GM23338 (cell line): ENCODE measurements around the gene CTNND2. TPM values are rescaled to one million over a fixed set of nuclear protein-coding genes. Genes with fewer than 3 reads are reported as not detected.

Experiments used
- ATAC-seq: fragments of 200-7000 bp; cut with Tn5 transposase; 3 replicates; pipeline ENCODE4 v1.9.1; 2020
- DNase-seq: peaks from one replicate; pipeline ENCODE4 v3.0.0-alpha.2; 2015; ENCODE audit warnings: low spot score
- H2AFZ ChIP-seq: fragments of 200-600 bp; sonication (generic); 2 replicates; pipeline ENCODE4 v1.8.0; 2016; ENCODE audit warnings: antibody characterized with exemption, mild to moderate bottlenecking, moderate library complexity
- H3F3A ChIP-seq: fragments of 200-600 bp; sonication (generic); replicated peaks from 2 replicates; pipeline ENCODE4 v1.8.0; 2017; ENCODE audit warnings: antibody characterized with exemption, mixed run types, low read depth
- H3K27ac ChIP-seq: fragments of 200-600 bp; sonication (generic); 2 replicates; pipeline ENCODE4 v1.6.1; 2016; ENCODE audit warnings: low read depth
- H3K27me3 ChIP-seq: fragments of 200-600 bp; sonication (generic); 2 replicates; pipeline ENCODE4 v1.8.0; 2016; ENCODE audit warnings: mild to moderate bottlenecking, mixed run types, moderate library complexity; ENCODE audit not compliant: insufficient read depth
- H3K36me3 ChIP-seq: fragments of 200-600 bp; sonication (generic); 2 replicates; pipeline ENCODE4 v1.8.0; 2016; ENCODE audit warnings: mild to moderate bottlenecking; ENCODE audit not compliant: insufficient read depth
- H3K4me1 ChIP-seq: fragments of 200-600 bp; sonication (generic); 2 replicates; pipeline ENCODE4 v1.8.0; 2016; ENCODE audit warnings: mild to moderate bottlenecking, moderate library complexity; ENCODE audit not compliant: insufficient read depth
- H3K4me2 ChIP-seq: fragments of 200-600 bp; sonication (generic); 2 replicates; pipeline ENCODE4 v1.7.1; 2017; ENCODE audit warnings: mixed run types
- H3K4me3 ChIP-seq: fragments of 200-600 bp; sonication (generic); 2 replicates; pipeline ENCODE4 v1.6.1; 2016; ENCODE audit warnings: mixed run types
- H3K79me2 ChIP-seq: fragments of 200-600 bp; sonication (generic); replicated peaks from 2 replicates; pipeline ENCODE4 v1.8.0; 2017; ENCODE audit warnings: mild to moderate bottlenecking; ENCODE audit not compliant: insufficient read depth
- H3K9me2 ChIP-seq: fragments of 200-600 bp; sonication (generic); 2 replicates; pipeline ENCODE4 v1.8.0; 2017; ENCODE audit not compliant: insufficient read depth
- H4K20me1 ChIP-seq: fragments of 200-600 bp; sonication (generic); replicated peaks from 2 replicates; pipeline ENCODE4 v1.8.0; 2017; ENCODE audit warnings: mild to moderate bottlenecking; ENCODE audit not compliant: insufficient read depth
- H3K27ac Mint-ChIP-seq: 2 replicates; pipeline ENCODE4 v1.8.0; 2020; ENCODE audit warnings: inconsistent platforms, mild to moderate bottlenecking, moderate library complexity, mixed read lengths
- H3K27me3 Mint-ChIP-seq: 3 replicates; pipeline ENCODE4 v1.8.0; 2022; ENCODE audit warnings: low read depth, mild to moderate bottlenecking, moderate library complexity, mixed read lengths, inconsistent platforms; ENCODE audit not compliant: insufficient read depth, poor library complexity
- H3K36me3 Mint-ChIP-seq: 3 replicates; pipeline ENCODE4 v1.8.0; 2021; ENCODE audit warnings: low read depth, mild to moderate bottlenecking, inconsistent platforms, moderate library complexity, mixed read lengths
- H3K4me1 Mint-ChIP-seq: 3 replicates; pipeline ENCODE4 v1.8.0; 2020; ENCODE audit warnings: mild to moderate bottlenecking, inconsistent platforms, mixed read lengths
- H3K4me3 Mint-ChIP-seq: 3 replicates; pipeline ENCODE4 v1.8.0; 2021; ENCODE audit warnings: moderate library complexity, mild to moderate bottlenecking, inconsistent platforms, mixed read lengths
- H3K9me3 Mint-ChIP-seq: 3 replicates; pipeline ENCODE4 v1.8.0; 2020; ENCODE audit warnings: moderate library complexity, mild to moderate bottlenecking, inconsistent platforms, mixed read lengths
- CREB1 ChIP-seq: fragments of 250-450 bp; sonication (Bioruptor Pico); IDR thresholded peaks from 2 replicates; pipeline ENCODE4 v1.5.0; 2020; ENCODE audit warnings: low read depth, mild to moderate bottlenecking, moderate library complexity
- CTCF ChIP-seq, 2 experiments: fragments of 200-600 bp in 1 of 2; sonication (generic) in 1 of 2; conservative IDR thresholded peaks; 2 replicates each; pipeline versions ENCODE4 v1.5.1 to v1.6.1; 2016 to 2017; ENCODE audit warnings: antibody characterized with exemption in 2 of 2, low read depth in 2 of 2, mild to moderate bottlenecking in 2 of 2, moderate library complexity in 1 of 2
- EZH2 ChIP-seq: fragments of 200-600 bp; sonication (generic); IDR thresholded peaks from one replicate; pipeline ENCODE4 v1.8.0; 2017; ENCODE audit warnings: antibody characterized with exemption, mild to moderate bottlenecking, low read depth; ENCODE audit not compliant: unreplicated experiment
- EZH2phosphoT487 ChIP-seq: fragments of 200-600 bp; sonication (generic); IDR thresholded peaks from one replicate; pipeline ENCODE4 v1.8.1; 2018; ENCODE audit warnings: antibody characterized with exemption; ENCODE audit not compliant: unreplicated experiment
- JUNB ChIP-seq: IDR thresholded peaks from one replicate; pipeline ENCODE4 v1.6.1; 2016; ENCODE audit warnings: antibody characterized with exemption; ENCODE audit not compliant: unreplicated experiment
- NANOG ChIP-seq: IDR thresholded peaks from 2 replicates; pipeline ENCODE4 v1.6.1; 2016; ENCODE audit warnings: antibody characterized with exemption, borderline replicate concordance
- POLR2AphosphoS5 ChIP-seq: IDR thresholded peaks from 2 replicates; pipeline ENCODE4 v1.6.1; 2016; ENCODE audit warnings: antibody characterized with exemption, low read depth
- STAT1 ChIP-seq: IDR thresholded peaks from one replicate; pipeline ENCODE4 v1.6.1; 2016; ENCODE audit warnings: antibody characterized with exemption; ENCODE audit not compliant: unreplicated experiment
- ZNF114 ChIP-seq: fragments of 250-450 bp; sonication (Bioruptor Pico); IDR thresholded peaks from 2 replicates; pipeline ENCODE4 v1.5.0; 2020; ENCODE audit warnings: mild to moderate bottlenecking, moderate library complexity
- ZNF331 ChIP-seq: fragments of 250-450 bp; sonication (Bioruptor Pico); IDR thresholded peaks from 2 replicates; pipeline ENCODE4 v1.5.0; 2020; ENCODE audit warnings: low read depth, mild to moderate bottlenecking, moderate library complexity
- polyA plus RNA-seq: library from polyadenylated mRNA; unstranded; fragments of >200 nt; fragmentation: Nextera tagmentation; extraction: Ambion mirVana; gene quantifications from 2 replicates; pipeline ENCODE4 v1.2.1, GENCODE V29; 2016
- total RNA-seq: library from RNA; depleted of rRNA; stranded (reverse); fragments of >200 nt; shearing (Covaris generic); gene quantifications from 2 replicates; pipeline ENCODE4 v1.2.3, GENCODE V29; 2014
- TF ChIP-seq, protein P1 (sequence below): fragments of 250-450 bp; sonication (Bioruptor Pico); IDR thresholded peaks from 2 replicates; pipeline ENCODE4 v1.5.0; 2020; ENCODE audit warnings: mild to moderate bottlenecking, moderate library complexity
- TF ChIP-seq, protein P2 (sequence below): IDR thresholded peaks from one replicate; pipeline ENCODE4 v1.6.1; 2018; ENCODE audit warnings: antibody characterized with exemption; ENCODE audit not compliant: unreplicated experiment
- TF ChIP-seq, protein P3 (sequence below): IDR thresholded peaks from 2 replicates; pipeline ENCODE4 v1.6.1; 2016; ENCODE audit warnings: antibody characterized with exemption

The CTNND2 gene
- total and polyA plus RNA-seq, 2 experiments from 2014 or later = 5.1 to 7.0 TPM

DNA sequence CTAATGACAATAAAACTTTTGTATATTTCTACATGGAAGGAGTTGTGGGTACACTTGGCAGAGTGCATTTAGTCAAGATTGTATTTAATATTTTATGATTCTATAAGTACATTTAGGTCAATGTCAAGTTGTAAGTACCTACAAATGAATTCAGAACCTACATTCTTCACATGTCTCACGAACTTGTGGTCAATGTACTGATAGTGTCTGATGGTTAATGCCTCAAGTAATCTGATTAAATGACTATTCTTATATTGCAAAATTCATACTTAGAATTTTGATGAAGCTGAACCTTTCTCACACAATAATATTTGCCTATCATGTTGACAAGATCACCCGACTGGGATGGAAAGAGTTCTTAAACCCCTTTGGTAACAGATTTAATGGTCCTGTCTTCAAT is 444.5 kb downstream of the CTNND2 start:
- Histone ChIP-seq H3K4me1 (no peaks in the 10 kb centered on the region), H3K27ac (no peak overlapping the region), H3K4me2 (no peak overlapping the region), H2AFZ (no peak overlapping the region), H3K4me3 (no peak overlapping the region), H3F3A (no peaks in the 10 kb centered on the region), H3K36me3 (no peaks in the 10 kb centered on the region), H4K20me1 (no peaks in the 10 kb centered on the region), H3K79me2 (no peaks in the 10 kb centered on the region), H3K27me3 (no peaks in the 10 kb centered on the region), H3K9me2 (0 out of 2 replicates have a peak, but pooled peaks cover 8% of the 10 kb centered on the region)
- Mint-ChIP-seq H3K9me3 (no peaks in the 10 kb centered on the region), H3K4me3 (no peak overlapping the region), H3K36me3 (no peaks in the 10 kb centered on the region), H3K27ac (no peak overlapping the region), H3K4me1 (peaks cover 7% of the 10 kb centered on the region; the same call in 2 of the 3 replicates), H3K27me3 (peaks cover 5% of the 10 kb centered on the region)
- ATAC-seq (no peak), DNase-seq (no peak)
- TF ChIP-seq POLR2AphosphoS5 = no peak
- TF ChIP-seq EZH2phosphoT487 = no peak
- TF ChIP-seq NANOG = no peak
- no peak for TF ChIP-seq STAT1
- no peak for TF ChIP-seq CREB1 (CRISPR knock-in tag)
- TF ChIP-seq CTCF (conservative IDR thresholded peaks at IDR 0.05; ENCODE audit: low read depth in 2 of 2) = no peak
- TF ChIP-seq, protein P1, sequence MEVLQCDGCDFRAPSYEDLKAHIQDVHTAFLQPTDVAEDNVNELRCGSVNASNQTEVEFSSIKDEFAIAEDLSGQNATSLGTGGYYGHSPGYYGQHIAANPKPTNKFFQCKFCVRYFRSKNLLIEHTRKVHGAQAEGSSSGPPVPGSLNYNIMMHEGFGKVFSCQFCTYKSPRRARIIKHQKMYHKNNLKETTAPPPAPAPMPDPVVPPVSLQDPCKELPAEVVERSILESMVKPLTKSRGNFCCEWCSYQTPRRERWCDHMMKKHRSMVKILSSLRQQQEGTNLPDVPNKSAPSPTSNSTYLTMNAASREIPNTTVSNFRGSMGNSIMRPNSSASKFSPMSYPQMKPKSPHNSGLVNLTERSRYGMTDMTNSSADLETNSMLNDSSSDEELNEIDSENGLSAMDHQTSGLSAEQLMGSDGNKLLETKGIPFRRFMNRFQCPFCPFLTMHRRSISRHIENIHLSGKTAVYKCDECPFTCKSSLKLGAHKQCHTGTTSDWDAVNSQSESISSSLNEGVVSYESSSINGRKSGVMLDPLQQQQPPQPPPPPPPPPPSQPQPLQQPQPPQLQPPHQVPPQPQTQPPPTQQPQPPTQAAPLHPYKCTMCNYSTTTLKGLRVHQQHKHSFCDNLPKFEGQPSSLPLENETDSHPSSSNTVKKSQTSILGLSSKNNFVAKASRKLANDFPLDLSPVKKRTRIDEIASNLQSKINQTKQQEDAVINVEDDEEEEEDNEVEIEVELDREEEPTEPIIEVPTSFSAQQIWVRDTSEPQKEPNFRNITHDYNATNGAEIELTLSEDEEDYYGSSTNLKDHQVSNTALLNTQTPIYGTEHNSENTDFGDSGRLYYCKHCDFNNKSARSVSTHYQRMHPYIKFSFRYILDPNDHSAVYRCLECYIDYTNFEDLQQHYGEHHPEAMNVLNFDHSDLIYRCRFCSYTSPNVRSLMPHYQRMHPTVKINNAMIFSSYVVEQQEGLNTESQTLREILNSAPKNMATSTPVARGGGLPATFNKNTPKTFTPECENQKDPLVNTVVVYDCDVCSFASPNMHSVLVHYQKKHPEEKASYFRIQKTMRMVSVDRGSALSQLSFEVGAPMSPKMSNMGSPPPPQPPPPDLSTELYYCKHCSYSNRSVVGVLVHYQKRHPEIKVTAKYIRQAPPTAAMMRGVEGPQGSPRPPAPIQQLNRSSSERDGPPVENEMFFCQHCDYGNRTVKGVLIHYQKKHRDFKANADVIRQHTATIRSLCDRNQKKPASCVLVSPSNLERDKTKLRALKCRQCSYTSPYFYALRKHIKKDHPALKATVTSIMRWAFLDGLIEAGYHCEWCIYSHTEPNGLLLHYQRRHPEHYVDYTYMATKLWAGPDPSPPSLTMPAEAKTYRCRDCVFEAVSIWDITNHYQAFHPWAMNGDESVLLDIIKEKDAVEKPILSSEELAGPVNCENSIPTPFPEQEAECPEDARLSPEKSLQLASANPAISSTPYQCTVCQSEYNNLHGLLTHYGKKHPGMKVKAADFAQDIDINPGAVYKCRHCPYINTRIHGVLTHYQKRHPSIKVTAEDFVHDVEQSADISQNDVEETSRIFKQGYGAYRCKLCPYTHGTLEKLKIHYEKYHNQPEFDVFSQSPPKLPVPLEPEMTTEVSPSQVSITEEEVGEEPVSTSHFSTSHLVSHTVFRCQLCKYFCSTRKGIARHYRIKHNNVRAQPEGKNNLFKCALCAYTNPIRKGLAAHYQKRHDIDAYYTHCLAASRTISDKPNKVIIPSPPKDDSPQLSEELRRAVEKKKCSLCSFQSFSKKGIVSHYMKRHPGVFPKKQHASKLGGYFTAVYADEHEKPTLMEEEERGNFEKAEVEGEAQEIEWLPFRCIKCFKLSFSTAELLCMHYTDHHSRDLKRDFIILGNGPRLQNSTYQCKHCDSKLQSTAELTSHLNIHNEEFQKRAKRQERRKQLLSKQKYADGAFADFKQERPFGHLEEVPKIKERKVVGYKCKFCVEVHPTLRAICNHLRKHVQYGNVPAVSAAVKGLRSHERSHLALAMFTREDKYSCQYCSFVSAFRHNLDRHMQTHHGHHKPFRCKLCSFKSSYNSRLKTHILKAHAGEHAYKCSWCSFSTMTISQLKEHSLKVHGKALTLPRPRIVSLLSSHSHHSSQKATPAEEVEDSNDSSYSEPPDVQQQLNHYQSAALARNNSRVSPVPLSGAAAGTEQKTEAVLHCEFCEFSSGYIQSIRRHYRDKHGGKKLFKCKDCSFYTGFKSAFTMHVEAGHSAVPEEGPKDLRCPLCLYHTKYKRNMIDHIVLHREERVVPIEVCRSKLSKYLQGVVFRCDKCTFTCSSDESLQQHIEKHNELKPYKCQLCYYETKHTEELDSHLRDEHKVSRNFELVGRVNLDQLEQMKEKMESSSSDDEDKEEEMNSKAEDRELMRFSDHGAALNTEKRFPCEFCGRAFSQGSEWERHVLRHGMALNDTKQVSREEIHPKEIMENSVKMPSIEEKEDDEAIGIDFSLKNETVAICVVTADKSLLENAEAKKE (CRISPR knock-in tag) = no peak
- TF ChIP-seq EZH2 = no peak
- no peak for TF ChIP-seq ZNF114
- no peak for TF ChIP-seq ZNF331 (CRISPR knock-in tag)
- TF ChIP-seq JUNB = no peak
- TF ChIP-seq, protein P2, sequence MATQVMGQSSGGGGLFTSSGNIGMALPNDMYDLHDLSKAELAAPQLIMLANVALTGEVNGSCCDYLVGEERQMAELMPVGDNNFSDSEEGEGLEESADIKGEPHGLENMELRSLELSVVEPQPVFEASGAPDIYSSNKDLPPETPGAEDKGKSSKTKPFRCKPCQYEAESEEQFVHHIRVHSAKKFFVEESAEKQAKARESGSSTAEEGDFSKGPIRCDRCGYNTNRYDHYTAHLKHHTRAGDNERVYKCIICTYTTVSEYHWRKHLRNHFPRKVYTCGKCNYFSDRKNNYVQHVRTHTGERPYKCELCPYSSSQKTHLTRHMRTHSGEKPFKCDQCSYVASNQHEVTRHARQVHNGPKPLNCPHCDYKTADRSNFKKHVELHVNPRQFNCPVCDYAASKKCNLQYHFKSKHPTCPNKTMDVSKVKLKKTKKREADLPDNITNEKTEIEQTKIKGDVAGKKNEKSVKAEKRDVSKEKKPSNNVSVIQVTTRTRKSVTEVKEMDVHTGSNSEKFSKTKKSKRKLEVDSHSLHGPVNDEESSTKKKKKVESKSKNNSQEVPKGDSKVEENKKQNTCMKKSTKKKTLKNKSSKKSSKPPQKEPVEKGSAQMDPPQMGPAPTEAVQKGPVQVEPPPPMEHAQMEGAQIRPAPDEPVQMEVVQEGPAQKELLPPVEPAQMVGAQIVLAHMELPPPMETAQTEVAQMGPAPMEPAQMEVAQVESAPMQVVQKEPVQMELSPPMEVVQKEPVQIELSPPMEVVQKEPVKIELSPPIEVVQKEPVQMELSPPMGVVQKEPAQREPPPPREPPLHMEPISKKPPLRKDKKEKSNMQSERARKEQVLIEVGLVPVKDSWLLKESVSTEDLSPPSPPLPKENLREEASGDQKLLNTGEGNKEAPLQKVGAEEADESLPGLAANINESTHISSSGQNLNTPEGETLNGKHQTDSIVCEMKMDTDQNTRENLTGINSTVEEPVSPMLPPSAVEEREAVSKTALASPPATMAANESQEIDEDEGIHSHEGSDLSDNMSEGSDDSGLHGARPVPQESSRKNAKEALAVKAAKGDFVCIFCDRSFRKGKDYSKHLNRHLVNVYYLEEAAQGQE = no peak
- TF ChIP-seq, protein P3, sequence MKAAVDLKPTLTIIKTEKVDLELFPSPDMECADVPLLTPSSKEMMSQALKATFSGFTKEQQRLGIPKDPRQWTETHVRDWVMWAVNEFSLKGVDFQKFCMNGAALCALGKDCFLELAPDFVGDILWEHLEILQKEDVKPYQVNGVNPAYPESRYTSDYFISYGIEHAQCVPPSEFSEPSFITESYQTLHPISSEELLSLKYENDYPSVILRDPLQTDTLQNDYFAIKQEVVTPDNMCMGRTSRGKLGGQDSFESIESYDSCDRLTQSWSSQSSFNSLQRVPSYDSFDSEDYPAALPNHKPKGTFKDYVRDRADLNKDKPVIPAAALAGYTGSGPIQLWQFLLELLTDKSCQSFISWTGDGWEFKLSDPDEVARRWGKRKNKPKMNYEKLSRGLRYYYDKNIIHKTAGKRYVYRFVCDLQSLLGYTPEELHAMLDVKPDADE = no peak
